Measurements from ENCODE around the gene CLDN1.

CLDN1 gene

DNA sequence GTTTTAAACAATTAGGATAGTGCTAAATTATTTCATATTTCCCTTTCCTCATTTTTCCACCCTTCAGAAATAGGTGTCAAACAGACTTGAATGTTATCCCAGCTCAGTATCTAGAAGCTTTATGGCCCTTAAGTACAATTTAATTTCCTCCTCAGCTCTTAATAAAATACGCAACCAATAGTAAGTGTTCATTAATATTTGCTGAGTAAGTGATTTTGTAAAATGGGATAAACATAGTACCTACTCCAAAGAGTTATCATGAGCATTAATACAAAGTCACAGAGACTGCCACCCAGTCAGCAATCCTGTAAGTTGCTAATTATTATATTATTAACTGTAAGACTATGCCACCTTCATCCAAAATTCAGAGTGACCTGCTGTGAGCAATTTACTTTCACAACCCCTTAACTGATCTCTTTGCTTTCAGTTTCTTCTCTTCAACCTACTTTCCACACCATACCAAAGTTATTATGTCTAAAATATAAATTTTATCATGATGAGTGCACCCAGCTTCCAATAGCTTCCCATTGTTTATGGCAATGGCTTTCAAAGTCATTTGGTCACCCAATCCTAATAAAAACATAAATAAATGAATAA lies 30.7 kb upstream of the CLDN1 start:
- Histone ChIP-seq H3K4me2 (ENCODE audit: low read length) (no peak overlapping the region), H4K12ac (ENCODE audit: low read depth, low read length) (no peak overlapping the region), H2BK12ac (ENCODE audit: low read length) (no peak overlapping the region), H3K79me2 (ENCODE audit: control insufficient read depth, insufficient read depth, low read length, poor library complexity) (no peaks in the 10 kb centered on the region), H2BK120ac (ENCODE audit: insufficient read depth, low read length, poor library complexity) (no peak overlapping the region), H3K4me1 (ENCODE audit: control insufficient read depth in 1 of 2, insufficient read depth in 2 of 2, low read length in 2 of 2) (no peaks in the 10 kb centered on the region), H3K4me3 (ENCODE audit: low read depth, low read length) (no peak overlapping the region), H3K79me1 (ENCODE audit: low read length) (no peaks in the 10 kb centered on the region), H4K91ac (ENCODE audit: low read depth, low read length) (no peak overlapping the region), H3K9me3 (ENCODE audit: insufficient read depth, low read depth, low read length) (no peaks in the 10 kb centered on the region), H3K14ac (ENCODE audit: low read length) (no peak overlapping the region), H3K18ac (ENCODE audit: low read length) (no peak overlapping the region), H3K9ac (ENCODE audit: low read length) (no peak overlapping the region), H3K27me3 (ENCODE audit: insufficient read depth, low read length) (no peaks in the 10 kb centered on the region), H3K27ac (ENCODE audit: low read depth, low read length) (no peak overlapping the region), H2AFZ (ENCODE audit: insufficient read depth, low read length, poor library complexity) (no peak overlapping the region), H3K23ac (ENCODE audit: low read length) (no peak overlapping the region), H3K4ac (ENCODE audit: low read depth, low read length) (no peak overlapping the region), H2AK5ac (ENCODE audit: low read length) (no peak overlapping the region), H4K8ac (ENCODE audit: low read depth, low read length) (no peak overlapping the region), H3K36me3 (ENCODE audit: control insufficient read depth in 1 of 2, insufficient read depth in 2 of 2, low read length in 2 of 2) (no peaks in the 10 kb centered on the region), H2BK5ac (ENCODE audit: low read depth, low read length, poor library complexity) (no peak overlapping the region)
- no peak for DNase-seq
- WGBS (ENCODE audit: extremely low coverage, insufficient coverage, insufficient read length), result no CpG with 5 or more reads among the region's 1 CpG

- Histone ChIP-seq H4K12ac (ENCODE audit: low read depth, low read length) (no peak overlapping the region), H3K4me3 (ENCODE audit: low read depth, low read length) (no peak overlapping the region), H3K4me2 (ENCODE audit: low read length) (no peak overlapping the region), H3K36me3 (ENCODE audit: control insufficient read depth in 1 of 2, insufficient read depth in 2 of 2, low read length in 2 of 2) (no peaks in the 10 kb centered on the region), H4K91ac (ENCODE audit: low read depth, low read length) (no peak overlapping the region), H3K27ac (ENCODE audit: low read depth, low read length) (no peak overlapping the region), H2BK120ac (ENCODE audit: insufficient read depth, low read length, poor library complexity) (no peak overlapping the region), H3K23ac (ENCODE audit: low read length) (no peak overlapping the region), H3K4me1 (ENCODE audit: control insufficient read depth in 1 of 2, insufficient read depth in 2 of 2, low read length in 2 of 2) (no peaks in the 10 kb centered on the region), H3K9me3 (ENCODE audit: insufficient read depth, low read depth, low read length) (no peaks in the 10 kb centered on the region), H3K9ac (ENCODE audit: low read length) (no peak overlapping the region), H3K14ac (ENCODE audit: low read length) (no peak overlapping the region), H3K27me3 (ENCODE audit: insufficient read depth, low read length) (no peaks in the 10 kb centered on the region), H2AFZ (ENCODE audit: insufficient read depth, low read length, poor library complexity) (no peak overlapping the region), H2BK12ac (ENCODE audit: low read length) (no peak overlapping the region), H3K18ac (ENCODE audit: low read length) (no peak overlapping the region), H2AK5ac (ENCODE audit: low read length) (no peak overlapping the region), H4K8ac (ENCODE audit: low read depth, low read length) (no peak overlapping the region), H3K4ac (ENCODE audit: low read depth, low read length) (no peak overlapping the region), H3K79me1 (ENCODE audit: low read length) (no peaks in the 10 kb centered on the region), H3K79me2 (ENCODE audit: control insufficient read depth, insufficient read depth, low read length, poor library complexity) (no peaks in the 10 kb centered on the region), H2BK5ac (ENCODE audit: low read depth, low read length, poor library complexity) (no peak overlapping the region)
- no CpG with 5 or more reads among the region's 2 CpGs for WGBS (ENCODE audit: extremely low coverage, insufficient coverage, insufficient read length)
- no peak for DNase-seq
These were observed 24.3 kb upstream of the CLDN1 start for GRCh38 chr3:190346541-190346940.

DNA sequence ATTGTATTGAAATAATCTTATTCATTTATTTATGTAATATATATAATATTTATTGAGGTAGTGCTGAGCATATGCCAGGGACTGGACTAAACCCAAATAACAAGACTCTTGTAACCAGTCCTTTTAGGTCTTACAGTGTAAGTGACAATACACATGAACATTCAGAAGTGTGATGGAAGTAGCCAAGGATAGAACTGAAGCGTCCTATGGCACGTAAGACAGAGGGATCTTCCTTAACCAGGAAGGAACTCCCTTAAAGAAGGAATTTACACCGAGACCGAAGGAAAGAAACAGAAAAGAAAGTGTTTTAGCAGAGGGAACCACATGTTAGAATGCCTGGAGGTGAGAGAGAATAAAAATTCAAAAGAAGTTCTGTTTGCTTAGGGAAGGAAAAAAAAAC lies 23.6 kb upstream of the CLDN1 start:
- H3K9me3 ChIP-seq (ENCODE audit: insufficient read depth, low read depth, low read length), result no peaks in the 10 kb centered on the region
- H3K4ac ChIP-seq (ENCODE audit: low read depth, low read length), result no peak overlapping the region
- H2BK120ac ChIP-seq (ENCODE audit: insufficient read depth, low read length, poor library complexity), result no peak overlapping the region
- H2BK5ac ChIP-seq (ENCODE audit: low read depth, low read length, poor library complexity), result no peak overlapping the region
- no peaks in the 10 kb centered on the region for H3K79me1 ChIP-seq (ENCODE audit: low read length)
- DNase-seq, result peak in 1 of 2 donors; percentile 31
- H3K14ac ChIP-seq (ENCODE audit: low read length), result no peak overlapping the region
- H3K23ac ChIP-seq (ENCODE audit: low read length), result no peak overlapping the region
- no peaks in the 10 kb centered on the region for H3K4me1 ChIP-seq (ENCODE audit: control insufficient read depth in 1 of 2, insufficient read depth in 2 of 2, low read length in 2 of 2)
- no peak overlapping the region for H3K4me2 ChIP-seq (ENCODE audit: low read length)
- H2AFZ ChIP-seq (ENCODE audit: insufficient read depth, low read length, poor library complexity), result no peak overlapping the region
- no CpG with 5 or more reads among the region's 4 CpGs for WGBS (ENCODE audit: extremely low coverage, insufficient coverage, insufficient read length)
- no peaks in the 10 kb centered on the region for H3K36me3 ChIP-seq (ENCODE audit: control insufficient read depth in 1 of 2, insufficient read depth in 2 of 2, low read length in 2 of 2)
- no peak overlapping the region for H3K4me3 ChIP-seq (ENCODE audit: low read depth, low read length)
- H3K9ac ChIP-seq (ENCODE audit: low read length), result no peak overlapping the region
- no peak overlapping the region for H4K91ac ChIP-seq (ENCODE audit: low read depth, low read length)
- H2BK12ac ChIP-seq (ENCODE audit: low read length), result no peak overlapping the region
- no peak overlapping the region for H3K18ac ChIP-seq (ENCODE audit: low read length)
- no peaks in the 10 kb centered on the region for H3K79me2 ChIP-seq (ENCODE audit: control insufficient read depth, insufficient read depth, low read length, poor library complexity)
- no peak overlapping the region for H4K12ac ChIP-seq (ENCODE audit: low read depth, low read length)
- no peaks in the 10 kb centered on the region for H3K27me3 ChIP-seq (ENCODE audit: insufficient read depth, low read length)
- no peak overlapping the region for H3K27ac ChIP-seq (ENCODE audit: low read depth, low read length)
- H4K8ac ChIP-seq (ENCODE audit: low read depth, low read length), result no peak overlapping the region
- H2AK5ac ChIP-seq (ENCODE audit: low read length), result no peak overlapping the region

- Histone ChIP-seq H3K9ac (ENCODE audit: low read length) (no peak overlapping the region), H2BK120ac (ENCODE audit: insufficient read depth, low read length, poor library complexity) (no peak overlapping the region), H3K4ac (ENCODE audit: low read depth, low read length) (no peak overlapping the region), H3K4me1 (ENCODE audit: control insufficient read depth in 1 of 2, insufficient read depth in 2 of 2, low read length in 2 of 2) (no peaks in the 10 kb centered on the region), H2AK5ac (ENCODE audit: low read length) (no peak overlapping the region), H3K79me2 (ENCODE audit: control insufficient read depth, insufficient read depth, low read length, poor library complexity) (no peaks in the 10 kb centered on the region), H3K14ac (ENCODE audit: low read length) (no peak overlapping the region), H3K36me3 (ENCODE audit: control insufficient read depth in 1 of 2, insufficient read depth in 2 of 2, low read length in 2 of 2) (no peaks in the 10 kb centered on the region), H2AFZ (ENCODE audit: insufficient read depth, low read length, poor library complexity) (no peak overlapping the region), H3K23ac (ENCODE audit: low read length) (no peak overlapping the region), H3K4me2 (ENCODE audit: low read length) (no peak overlapping the region), H3K9me3 (ENCODE audit: insufficient read depth, low read depth, low read length) (no peaks in the 10 kb centered on the region), H2BK12ac (ENCODE audit: low read length) (no peak overlapping the region), H3K4me3 (ENCODE audit: low read depth, low read length) (no peak overlapping the region), H3K18ac (ENCODE audit: low read length) (no peak overlapping the region), H3K27me3 (ENCODE audit: insufficient read depth, low read length) (no peaks in the 10 kb centered on the region), H3K79me1 (ENCODE audit: low read length) (no peaks in the 10 kb centered on the region), H3K27ac (ENCODE audit: low read depth, low read length) (no peak overlapping the region), H4K8ac (ENCODE audit: low read depth, low read length) (no peak overlapping the region), H4K91ac (ENCODE audit: low read depth, low read length) (no peak overlapping the region), H2BK5ac (ENCODE audit: low read depth, low read length, poor library complexity) (no peak overlapping the region), H4K12ac (ENCODE audit: low read depth, low read length) (no peak overlapping the region)
- peak; percentile 58 to 93 for DNase-seq
- WGBS (ENCODE audit: extremely low coverage, insufficient coverage, insufficient read length), result no CpG with 5 or more reads among the region's 4 CpGs
These were observed 23.0 kb upstream of the CLDN1 start for GRCh38 chr3:190345027-190345821.

Data from trophoblast cell (in vitro differentiated cells and primary cell).